Progenitor cell of endocrine pancreas (in vitro differentiated cells): ENCODE measurements around the gene CCDC146. TPM values are rescaled to one million over a fixed set of nuclear protein-coding genes. Genes with fewer than 3 reads are reported as not detected.
"Not testable (repeated sequence)": the region's sequence is repeated elsewhere in the genome, so short reads cannot be mapped to it uniquely, and the experiment has no call there.

ENCODE experiments used
- DNase-seq: peaks from one replicate; pipeline ENCODE4 v3.0.0; 2021; ENCODE audit warnings: low spot score; ENCODE audit not compliant: unreplicated experiment
- H3K27ac Mint-ChIP-seq: 2 replicates; pipeline ENCODE4 v1.8.0; 2021; ENCODE audit warnings: mild to moderate bottlenecking, moderate library complexity, mixed read lengths
- H3K27me3 Mint-ChIP-seq: 2 replicates; pipeline ENCODE4 v1.8.0; 2021; ENCODE audit warnings: mixed read lengths
- H3K36me3 Mint-ChIP-seq: 2 replicates; pipeline ENCODE4 v1.8.0; 2022; ENCODE audit warnings: mixed read lengths; ENCODE audit not compliant: insufficient read depth
- H3K4me1 Mint-ChIP-seq: 2 replicates; pipeline ENCODE4 v1.8.0; 2021; ENCODE audit warnings: low read depth, mixed read lengths
- H3K4me3 Mint-ChIP-seq: 2 replicates; pipeline ENCODE4 v1.8.0; 2021; ENCODE audit warnings: low read depth, mild to moderate bottlenecking, moderate library complexity, mixed read lengths
- H3K9me3 Mint-ChIP-seq: 2 replicates; pipeline ENCODE4 v1.8.0; 2021; ENCODE audit warnings: low read depth, mixed read lengths
- CTCF ChIP-seq: fragments of 200-600 bp; sonication (generic); IDR thresholded peaks from one replicate; pipeline ENCODE4 v1.5.0; 2021; ENCODE audit warnings: antibody characterized with exemption, mild to moderate bottlenecking; ENCODE audit not compliant: unreplicated experiment
- total RNA-seq: library from RNA; stranded (reverse); gene quantifications from 2 replicates; pipeline ENCODE4 v1.2.1, GENCODE V29; 2021

CCDC146 gene
- total RNA-seq, 1 donor from 2014 or later, result 14.8 TPM

GRCh38 chr7:77270094-77270480 is 147.7 kb downstream of the CCDC146 start:
- Mint-ChIP-seq H3K9me3 (no peaks in the 10 kb centered on the region), H3K36me3 (peaks cover 3% of the 10 kb centered on the region), H3K27me3 (no peaks in the 10 kb centered on the region), H3K27ac (no peak overlapping the region), H3K4me3 (no peak overlapping the region), H3K4me1 (no peaks in the 10 kb centered on the region)
- no peak for DNase-seq
- no peak for TF ChIP-seq CTCF

- no peaks in the 10 kb centered on the region for H3K9me3 Mint-ChIP-seq
- DNase-seq, result no peak
- H3K27me3 Mint-ChIP-seq, result no peaks in the 10 kb centered on the region
- H3K27ac Mint-ChIP-seq, result no peak overlapping the region
- no peaks in the 10 kb centered on the region for H3K4me1 Mint-ChIP-seq
- peaks cover 7% of the 10 kb centered on the region for H3K36me3 Mint-ChIP-seq
- H3K4me3 Mint-ChIP-seq, result no peak overlapping the region
- no peak for TF ChIP-seq CTCF
Observed at GRCh38 chr7:77271766-77272165, 149.4 kb downstream of the CCDC146 start.

GRCh38 chr7:77275663-77276062 is 153.2 kb downstream of the CCDC146 start:
- H3K9me3 Mint-ChIP-seq, H3K27ac Mint-ChIP-seq, H3K27me3 Mint-ChIP-seq, DNase-seq, H3K36me3 Mint-ChIP-seq, H3K4me3 Mint-ChIP-seq, H3K4me1 Mint-ChIP-seq: not testable (repeated sequence)

GRCh38 chr7:77276120-77276519 is 153.7 kb downstream of the CCDC146 start:
- TF ChIP-seq CTCF, result no peak
- H3K36me3 Mint-ChIP-seq, result peaks cover 7% of the 10 kb centered on the region
- DNase-seq, result no peak
- no peak overlapping the region for H3K4me3 Mint-ChIP-seq
- H3K27ac Mint-ChIP-seq, result no peak overlapping the region
- H3K4me1 Mint-ChIP-seq, result no peaks in the 10 kb centered on the region
- H3K9me3 Mint-ChIP-seq, result no peaks in the 10 kb centered on the region
- no peaks in the 10 kb centered on the region for H3K27me3 Mint-ChIP-seq

- no peak for DNase-seq
- Mint-ChIP-seq H3K4me1 (peaks cover 3% of the 10 kb centered on the region), H3K4me3 (no peak overlapping the region), H3K27me3 (no peaks in the 10 kb centered on the region), H3K36me3 (peaks cover 1% of the 10 kb centered on the region), H3K9me3 (no peaks in the 10 kb centered on the region), H3K27ac (no peak overlapping the region)
- TF ChIP-seq CTCF, result no peak
Observed at GRCh38 chr7:77281780-77282478, 159.5 kb downstream of the CCDC146 start.

GRCh38 chr7:77282897-77283296 is 160.5 kb downstream of the CCDC146 start:
- H3K27ac Mint-ChIP-seq, result no peak overlapping the region
- no peaks in the 10 kb centered on the region for H3K27me3 Mint-ChIP-seq
- no peak for TF ChIP-seq CTCF

More at GRCh38 chr7:77282897-77283296, 160.5 kb downstream of the CCDC146 start:
- Mint-ChIP-seq H3K36me3 (peaks cover 8% of the 10 kb centered on the region), H3K4me3 (no peak overlapping the region), H3K9me3 (no peaks in the 10 kb centered on the region), H3K4me1 (peaks cover 3% of the 10 kb centered on the region)
- no peak for DNase-seq
